MM.1S (cell line): Measurements from ENCODE around the gene AMELX.

Experiments
- DNase-seq: peaks from one replicate; pipeline ENCODE4 v3.0.0-alpha.2; 2015
- H2AFZ ChIP-seq: fragments of 300-600 bp; sonication (generic); 2 replicates; pipeline ENCODE4 v1.6.0; 2016; ENCODE audit warnings: antibody characterized with exemption, low read length
- H3F3A ChIP-seq: fragments of 300-600 bp; sonication (generic); 2 replicates; pipeline ENCODE4 v1.6.1; 2016; ENCODE audit warnings: mild to moderate bottlenecking, antibody characterized with exemption, low read length, moderate library complexity, mixed read lengths; ENCODE audit not compliant: insufficient read depth
- H3K27ac ChIP-seq: fragments of 300-600 bp; sonication (generic); 2 replicates; pipeline ENCODE4 v1.5.1; 2016; ENCODE audit warnings: mild to moderate bottlenecking, low read length
- H3K27me3 ChIP-seq: fragments of 300-600 bp; sonication (generic); replicated peaks from 2 replicates; pipeline ENCODE4 v1.6.0; 2016; ENCODE audit warnings: low read length; ENCODE audit not compliant: insufficient read depth
- H3K36me3 ChIP-seq: fragments of 300-600 bp; sonication (generic); replicated peaks from 2 replicates; pipeline ENCODE4 v1.6.1; 2016; ENCODE audit warnings: mild to moderate bottlenecking, low read length, mixed read lengths; ENCODE audit not compliant: insufficient read depth
- H3K4me1 ChIP-seq: fragments of 300-600 bp; sonication (generic); 2 replicates; pipeline ENCODE4 v1.6.1; 2016; ENCODE audit warnings: low read length, mixed read lengths
- H3K4me2 ChIP-seq: fragments of 300-600 bp; sonication (generic); 2 replicates; pipeline ENCODE4 v1.6.0; 2016; ENCODE audit warnings: low read depth, low read length
- H3K4me3 ChIP-seq: fragments of 300-600 bp; sonication (generic); 2 replicates; pipeline ENCODE4 v1.5.1; 2016; ENCODE audit warnings: low read length, mixed read lengths
- H3K79me2 ChIP-seq: fragments of 300-600 bp; sonication (generic); 2 replicates; pipeline ENCODE4 v1.6.1; 2016; ENCODE audit warnings: mixed run types, low read length, mixed read lengths
- H3K9ac ChIP-seq: fragments of 300-600 bp; sonication (generic); 2 replicates; pipeline ENCODE4 v1.6.1; 2016; ENCODE audit warnings: low read length, mixed read lengths
- H3K9me2 ChIP-seq: fragments of 300-600 bp; sonication (generic); replicated peaks from 2 replicates; pipeline ENCODE4 v1.6.1; 2016; ENCODE audit warnings: mild to moderate bottlenecking, low read length, mixed read lengths; ENCODE audit not compliant: insufficient read depth
- H3K9me3 ChIP-seq: fragments of 300-600 bp; sonication (generic); replicated peaks from 2 replicates; pipeline ENCODE4 v1.6.1; 2016; ENCODE audit warnings: mild to moderate bottlenecking, low read length, mixed read lengths; ENCODE audit not compliant: insufficient read depth
- H4K20me1 ChIP-seq: fragments of 300-600 bp; sonication (generic); 2 replicates; pipeline ENCODE4 v1.6.1; 2016; ENCODE audit warnings: mild to moderate bottlenecking, low read length, moderate library complexity, mixed read lengths; ENCODE audit not compliant: insufficient read depth
- CTCF ChIP-seq: fragments of 300-600 bp; sonication (generic); IDR thresholded peaks from 2 replicates; pipeline ENCODE4 v1.5.1; 2016; ENCODE audit warnings: antibody characterized with exemption, low read length, mixed read lengths
- EZH2 ChIP-seq: fragments of 300-600 bp; sonication (generic); optimal IDR thresholded peaks from 2 replicates; pipeline ENCODE3; 2017; ENCODE audit warnings: low read depth, mild to moderate bottlenecking, antibody characterized with exemption, low read length, mixed read lengths
- EZH2phosphoT487 ChIP-seq: fragments of 300-600 bp; sonication (generic); IDR thresholded peaks from 2 replicates; pipeline ENCODE4 v1.6.1; 2018; ENCODE audit warnings: antibody characterized with exemption, low read length

AMELX gene

GRCh38 chrX:11272863-11273262 is 20.4 kb upstream of the AMELX start:
- Histone ChIP-seq H3K4me2 (no peak overlapping the region), H3K9ac (no peak overlapping the region), H3K9me3 (no peaks in the 10 kb centered on the region), H3K4me1 (no peaks in the 10 kb centered on the region), H4K20me1 (no peaks in the 10 kb centered on the region), H3K79me2 (peaks cover 34% of the 10 kb centered on the region), H2AFZ (no peak overlapping the region), H3F3A (no peaks in the 10 kb centered on the region), H3K36me3 (no peaks in the 10 kb centered on the region), H3K27ac (no peak overlapping the region), H3K27me3 (no peaks in the 10 kb centered on the region), H3K9me2 (no peaks in the 10 kb centered on the region), H3K4me3 (no peak overlapping the region)
- no peak for TF ChIP-seq EZH2phosphoT487
- TF ChIP-seq EZH2: no peak
- TF ChIP-seq CTCF: no peak
- no peak for DNase-seq

DNA sequence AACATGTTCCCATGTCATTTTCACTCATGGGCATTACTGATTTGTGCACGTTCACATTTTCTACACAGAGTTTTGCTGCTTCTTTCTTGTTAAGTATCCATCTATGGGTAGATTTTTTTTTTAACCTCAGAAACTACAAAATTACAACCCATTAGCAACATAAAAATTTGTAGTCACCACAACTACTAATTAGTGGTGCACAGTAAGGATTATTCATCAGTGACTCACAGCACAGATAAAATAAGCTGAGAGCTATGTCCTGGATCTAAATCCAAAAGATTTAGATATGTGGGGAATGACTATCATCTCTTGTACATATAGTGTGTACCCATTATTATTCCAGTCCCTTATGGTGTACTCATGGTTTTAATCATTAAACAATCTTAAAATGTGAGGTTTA is 19.7 kb upstream of the AMELX start:
- no peaks in the 10 kb centered on the region for H3K9me3 ChIP-seq
- H3K9me2 ChIP-seq: no peaks in the 10 kb centered on the region
- DNase-seq: no peak
- no peak overlapping the region for H3K9ac ChIP-seq
- no peaks in the 10 kb centered on the region for H3K36me3 ChIP-seq
- H3K79me2 ChIP-seq: peaks cover 33% of the 10 kb centered on the region
- H2AFZ ChIP-seq: no peak overlapping the region
- no peaks in the 10 kb centered on the region for H3K27me3 ChIP-seq
- H3K27ac ChIP-seq: no peak overlapping the region
- no peak overlapping the region for H3K4me2 ChIP-seq
- no peak overlapping the region for H3K4me3 ChIP-seq
- no peaks in the 10 kb centered on the region for H3K4me1 ChIP-seq
- H3F3A ChIP-seq: no peaks in the 10 kb centered on the region
- no peak for TF ChIP-seq EZH2phosphoT487
- no peak for TF ChIP-seq EZH2
- TF ChIP-seq CTCF: no peak
- H4K20me1 ChIP-seq: no peaks in the 10 kb centered on the region

DNA sequence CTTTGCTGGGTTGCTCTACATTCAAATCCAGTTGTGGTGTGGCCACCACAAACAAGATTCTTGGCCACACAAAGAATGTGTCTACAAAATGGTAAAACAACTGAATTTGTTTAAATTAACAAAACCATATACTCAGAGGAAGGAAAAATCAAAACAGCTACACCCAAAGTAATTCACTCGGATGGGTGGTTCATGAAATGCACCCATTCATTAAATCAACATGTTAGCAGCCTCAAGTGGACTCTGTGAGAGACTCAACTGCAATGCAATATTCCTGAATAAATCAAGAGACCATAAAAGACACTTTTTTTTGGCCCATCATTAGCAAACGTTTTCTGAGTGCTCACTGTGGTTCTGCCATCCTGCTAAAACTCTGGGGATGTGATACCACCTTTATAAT is 11.2 kb upstream of the AMELX start:
- Histone ChIP-seq H2AFZ (no peak overlapping the region), H3K9me3 (no peaks in the 10 kb centered on the region), H3K27me3 (no peaks in the 10 kb centered on the region), H3K36me3 (no peaks in the 10 kb centered on the region), H3K79me2 (peaks cover 21% of the 10 kb centered on the region), H3K27ac (no peak overlapping the region), H3K4me2 (no peak overlapping the region), H3K9me2 (no peaks in the 10 kb centered on the region), H3K4me3 (no peak overlapping the region), H3K4me1 (no peaks in the 10 kb centered on the region), H3F3A (no peaks in the 10 kb centered on the region), H4K20me1 (no peaks in the 10 kb centered on the region), H3K9ac (no peak overlapping the region)
- TF ChIP-seq CTCF (no peak), EZH2phosphoT487 (no peak), EZH2 (no peak)
- no peak for DNase-seq

- Histone ChIP-seq H3F3A (peaks cover under 1% of the 10 kb centered on the region; the same call in 1 of the 2 replicates), H3K4me2 (no peak overlapping the region), H3K9me2 (no peaks in the 10 kb centered on the region), H3K27me3 (no peaks in the 10 kb centered on the region), H4K20me1 (no peaks in the 10 kb centered on the region), H3K4me1 (peaks cover 6% of the 10 kb centered on the region), H3K27ac (no peak overlapping the region), H3K79me2 (peaks cover 33% of the 10 kb centered on the region; the same call in 1 of the 2 replicates), H3K4me3 (no peak overlapping the region), H2AFZ (no peak overlapping the region), H3K9ac (no peak overlapping the region), H3K9me3 (no peaks in the 10 kb centered on the region), H3K36me3 (no peaks in the 10 kb centered on the region)
- DNase-seq: no peak
- TF ChIP-seq CTCF (no peak), EZH2phosphoT487 (no peak), EZH2 (no peak)
Observed at GRCh38 chrX:11285651-11286050, 7.6 kb upstream of the AMELX start.
